CD4-positive, CD25-positive, alpha-beta regulatory T cell (primary cell): ENCODE measurements around the gene MICAL2. TPM values are rescaled to one million over a fixed set of nuclear protein-coding genes. Genes with fewer than 3 reads are reported as not detected.

Experiments used
- ATAC-seq, 2 donors: fragments of 150-1000 bp; cut with Tn5 transposase; one replicate each; pipeline ENCODE4 v1.10.0; 2021; ENCODE audit warnings: low read depth in 2 of 2, moderate number of reproducible peaks in 2 of 2, moderate library complexity in 1 of 2
- DNase-seq, 3 donors: peaks; one replicate each; pipeline versions ENCODE4 v3.0.0 to v3.0.0-alpha.2; 2012 to 2022; ENCODE audit warnings: mixed read lengths in 1 of 3
- H3K27ac ChIP-seq: one replicate; pipeline ENCODE4 v1.7.0; 2013; ENCODE audit warnings: mild to moderate bottlenecking, low read length; ENCODE audit not compliant: insufficient read depth, poor library complexity, severe bottlenecking
- H3K27me3 ChIP-seq: one replicate; pipeline ENCODE4 v1.7.0; 2013; ENCODE audit warnings: low read length; ENCODE audit not compliant: control insufficient read depth, insufficient read depth
- H3K36me3 ChIP-seq: one replicate; pipeline ENCODE4 v1.7.0; 2013; ENCODE audit warnings: mild to moderate bottlenecking, low read length, moderate library complexity; ENCODE audit not compliant: control insufficient read depth, insufficient read depth
- H3K4me1 ChIP-seq: 2 replicates; pipeline ENCODE4 v1.7.0; 2013; ENCODE audit warnings: mild to moderate bottlenecking, low read length; ENCODE audit not compliant: insufficient read depth, control insufficient read depth, poor library complexity, severe bottlenecking
- H3K4me3 ChIP-seq: one replicate; pipeline ENCODE4 v1.7.0; 2013; ENCODE audit warnings: low read depth, mild to moderate bottlenecking, low read length, moderate library complexity
- H3K9me3 ChIP-seq, 2 experiments: 1 replicate in 1 of 2; 2 replicates in 1 of 2; pipeline ENCODE4 v1.7.0; 2013; ENCODE audit warnings: low read length in 2 of 2, mild to moderate bottlenecking in 1 of 2, moderate library complexity in 1 of 2; ENCODE audit not compliant: control insufficient read depth in 2 of 2
- H3K27ac Mint-ChIP-seq, 3 donors: one replicate each; pipeline ENCODE4 v1.8.0; 2020 to 2022; ENCODE audit warnings: mild to moderate bottlenecking in 3 of 3, mixed read lengths in 3 of 3, moderate library complexity in 2 of 3
- H3K27me3 Mint-ChIP-seq: one replicate; pipeline ENCODE4 v1.8.0; 2022; ENCODE audit warnings: mild to moderate bottlenecking, mixed read lengths
- H3K36me3 Mint-ChIP-seq: one replicate; pipeline ENCODE4 v1.8.0; 2020; ENCODE audit warnings: mixed read lengths
- H3K4me1 Mint-ChIP-seq, 4 donors: one replicate each; pipeline ENCODE4 v1.8.0; 2020 to 2022; ENCODE audit warnings: mixed read lengths in 4 of 4, mild to moderate bottlenecking in 1 of 4
- H3K4me3 Mint-ChIP-seq, 4 donors: one replicate each; pipeline ENCODE4 v1.8.0; 2020 to 2022; ENCODE audit warnings: mild to moderate bottlenecking in 4 of 4, mixed read lengths in 4 of 4, moderate library complexity in 3 of 4
- H3K9me3 Mint-ChIP-seq, 7 donors: one replicate each; pipeline ENCODE4 v1.8.0; 2020 to 2022; ENCODE audit warnings: mixed read lengths in 7 of 7, mild to moderate bottlenecking in 3 of 7, moderate library complexity in 2 of 7
- polyA plus RNA-seq, 4 donors: library from polyadenylated mRNA; unstranded; fragments of 300-500 nt; fragmentation: Illumina TruSeq; gene quantifications; one replicate each; pipeline ENCODE4 v1.2.3, GENCODE V29; 2021
- total RNA-seq: library from RNA; stranded (reverse); gene quantifications from one replicate; pipeline ENCODE4 v1.2.3, GENCODE V29; 2022

The MICAL2 gene
- total and polyA plus RNA-seq, 5 donors from 2014 or later: 15.9 to 67.5 (median 24.4) TPM

DNA sequence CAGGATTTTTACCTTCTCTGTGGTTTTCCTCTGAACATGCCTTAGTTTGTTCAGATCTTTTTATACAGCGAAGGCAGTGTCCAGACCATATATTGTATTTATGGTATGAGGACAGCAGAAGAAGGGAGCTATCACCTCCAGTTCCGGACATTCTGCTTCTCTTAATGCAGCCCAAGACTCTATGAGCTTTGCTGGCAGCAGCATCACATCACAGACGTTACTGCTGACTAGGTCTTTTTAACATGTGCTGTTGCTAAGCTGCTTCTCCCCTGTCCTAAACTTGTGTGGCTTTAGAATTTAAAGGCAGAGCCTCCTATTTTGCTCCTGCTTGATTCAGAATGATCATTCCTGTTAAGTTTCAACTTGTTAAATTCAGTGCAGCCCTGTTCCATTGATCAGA, 13.4 kb downstream of the MICAL2 start:
- no peak for ATAC-seq
- no peaks in the 10 kb centered on the region for H3K27me3 ChIP-seq
- no peak overlapping the region for H3K27ac ChIP-seq
- H3K4me3 ChIP-seq: no peak overlapping the region
- Mint-ChIP-seq H3K27me3 (peaks cover 4% of the 10 kb centered on the region), H3K4me3 (no peak overlapping the region), H3K9me3 (no peaks in the 10 kb centered on the region), H3K27ac (no peak overlapping the region), H3K36me3 (no peaks in the 10 kb centered on the region), H3K4me1 (peaks cover 7 to 17% (median 12%) of the 10 kb centered on the region in 4 donors)
- no peaks in the 10 kb centered on the region for H3K9me3 ChIP-seq
- no peaks in the 10 kb centered on the region for H3K36me3 ChIP-seq
- no peak for DNase-seq
- H3K4me1 ChIP-seq: no peaks in the 10 kb centered on the region

DNA sequence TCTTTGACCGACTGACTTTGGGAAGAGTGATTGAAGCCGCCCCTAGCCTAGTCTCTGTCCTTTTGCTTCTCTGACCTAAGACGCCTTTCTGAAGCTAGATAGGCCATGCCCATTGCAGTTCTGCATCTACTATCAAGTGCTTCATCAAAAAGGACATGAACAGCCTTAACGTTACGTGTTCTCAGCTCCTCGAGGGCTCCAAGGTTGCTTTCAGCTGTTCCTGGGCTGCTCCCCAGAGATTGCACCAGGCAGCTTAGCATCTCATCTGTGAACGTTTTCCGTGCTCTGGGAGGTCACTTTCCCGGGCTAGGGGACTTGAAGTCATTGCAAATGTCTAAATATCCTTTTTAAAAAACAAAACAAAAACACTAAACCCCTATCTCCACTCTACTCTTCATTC, 13.9 kb downstream of the MICAL2 start:
- peaks cover 7 to 17% (median 11%) of the 10 kb centered on the region in 4 donors for H3K4me1 Mint-ChIP-seq

DNA sequence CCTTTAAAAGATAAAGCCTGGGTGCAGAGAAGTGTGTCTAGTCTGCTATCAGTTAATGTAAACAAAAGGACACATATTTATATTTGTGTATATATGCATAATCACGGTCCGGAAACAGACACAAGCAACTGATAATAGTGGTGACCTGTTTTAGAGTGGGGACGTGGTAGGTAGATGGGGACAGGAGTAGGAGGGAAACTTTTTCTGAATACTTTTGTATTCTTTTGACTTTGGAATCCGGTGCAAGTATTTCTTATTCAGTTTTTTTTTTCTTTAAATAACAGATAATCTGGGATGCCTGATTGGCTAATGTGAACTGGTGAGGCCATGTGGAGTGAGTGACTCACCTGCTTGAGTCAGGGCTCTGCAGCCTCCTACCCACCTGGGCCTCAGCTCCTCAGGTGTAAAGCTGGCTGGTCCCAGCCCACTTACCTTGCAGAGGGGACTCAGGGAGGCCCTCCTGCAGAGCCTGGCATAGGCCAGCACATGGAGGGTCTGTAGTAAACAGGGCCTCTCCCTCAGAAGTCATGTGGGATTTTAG, 15.3 kb downstream of the MICAL2 start:
- Mint-ChIP-seq H3K27me3 (no peaks in the 10 kb centered on the region), H3K9me3 (no peaks in the 10 kb centered on the region), H3K4me3 (no peak overlapping the region), H3K36me3 (no peaks in the 10 kb centered on the region), H3K27ac (no peak overlapping the region), H3K4me1 (peaks cover 7 to 17% (median 12%) of the 10 kb centered on the region in 4 donors)
- ATAC-seq (no peak), DNase-seq (no peak)
- Histone ChIP-seq H3K27me3 (no peaks in the 10 kb centered on the region), H3K36me3 (no peaks in the 10 kb centered on the region), H3K9me3 (no peaks in the 10 kb centered on the region), H3K4me3 (no peak overlapping the region), H3K27ac (no peak overlapping the region), H3K4me1 (no peaks in the 10 kb centered on the region)

More for the DNA sequence above, 13.9 kb downstream of the MICAL2 start:
- DNase-seq: no peak
- Histone ChIP-seq H3K27me3 (no peaks in the 10 kb centered on the region), H3K4me1 (no peaks in the 10 kb centered on the region), H3K9me3 (no peaks in the 10 kb centered on the region), H3K4me3 (no peak overlapping the region), H3K27ac (no peak overlapping the region), H3K36me3 (no peaks in the 10 kb centered on the region)
- Mint-ChIP-seq H3K27me3 (peaks cover 4% of the 10 kb centered on the region), H3K4me3 (no peak overlapping the region), H3K9me3 (no peaks in the 10 kb centered on the region), H3K27ac (peak overlapping the region in 1 of 3 donors; percentile 34), H3K36me3 (no peaks in the 10 kb centered on the region)
- ATAC-seq: no peak

DNA sequence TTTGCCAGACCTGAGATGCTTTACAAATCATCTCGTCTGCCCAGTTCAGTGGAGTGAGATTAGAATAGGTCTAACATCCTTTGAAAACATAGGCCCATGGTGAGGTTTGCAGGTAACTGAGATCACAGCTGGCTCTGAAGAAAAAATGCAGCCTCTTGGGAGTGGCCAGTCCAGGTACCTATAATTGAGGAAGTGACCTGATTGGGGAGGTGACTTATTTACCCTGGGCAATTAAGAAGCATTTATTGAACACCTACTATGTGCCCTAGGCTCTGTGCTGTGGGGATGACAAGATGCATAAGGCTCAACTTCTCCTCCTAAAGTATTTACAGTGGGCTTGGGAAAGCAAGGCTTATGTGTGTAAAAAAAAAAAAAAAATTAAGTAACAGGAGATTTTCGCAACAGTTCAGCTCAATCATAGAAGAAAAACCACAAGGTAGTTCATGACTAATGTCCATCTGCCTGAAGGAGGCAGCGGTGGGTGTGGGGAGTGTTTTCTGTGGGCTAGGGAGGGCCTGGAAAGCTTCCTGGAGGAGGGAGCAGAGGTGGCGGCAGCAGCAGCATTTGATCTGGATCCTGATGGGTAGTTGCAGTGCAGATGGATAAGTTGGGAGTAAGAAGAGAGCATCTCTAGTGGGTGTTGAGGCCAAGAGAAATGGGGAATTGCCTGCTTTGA, 16.1 kb downstream of the MICAL2 start:
- H3K4me1 ChIP-seq: no peaks in the 10 kb centered on the region
- Mint-ChIP-seq H3K4me1 (peaks cover 7 to 13% (median 10%) of the 10 kb centered on the region in 4 donors), H3K9me3 (no peaks in the 10 kb centered on the region), H3K27me3 (no peaks in the 10 kb centered on the region), H3K27ac (peak overlapping the region in 1 of 3 donors; percentile 8), H3K36me3 (no peaks in the 10 kb centered on the region), H3K4me3 (no peak overlapping the region)
- H3K27me3 ChIP-seq: no peaks in the 10 kb centered on the region
- ATAC-seq: no peak
- no peak for DNase-seq
- H3K9me3 ChIP-seq: no peaks in the 10 kb centered on the region
- no peak overlapping the region for H3K4me3 ChIP-seq
- no peak overlapping the region for H3K27ac ChIP-seq
- no peaks in the 10 kb centered on the region for H3K36me3 ChIP-seq

DNA sequence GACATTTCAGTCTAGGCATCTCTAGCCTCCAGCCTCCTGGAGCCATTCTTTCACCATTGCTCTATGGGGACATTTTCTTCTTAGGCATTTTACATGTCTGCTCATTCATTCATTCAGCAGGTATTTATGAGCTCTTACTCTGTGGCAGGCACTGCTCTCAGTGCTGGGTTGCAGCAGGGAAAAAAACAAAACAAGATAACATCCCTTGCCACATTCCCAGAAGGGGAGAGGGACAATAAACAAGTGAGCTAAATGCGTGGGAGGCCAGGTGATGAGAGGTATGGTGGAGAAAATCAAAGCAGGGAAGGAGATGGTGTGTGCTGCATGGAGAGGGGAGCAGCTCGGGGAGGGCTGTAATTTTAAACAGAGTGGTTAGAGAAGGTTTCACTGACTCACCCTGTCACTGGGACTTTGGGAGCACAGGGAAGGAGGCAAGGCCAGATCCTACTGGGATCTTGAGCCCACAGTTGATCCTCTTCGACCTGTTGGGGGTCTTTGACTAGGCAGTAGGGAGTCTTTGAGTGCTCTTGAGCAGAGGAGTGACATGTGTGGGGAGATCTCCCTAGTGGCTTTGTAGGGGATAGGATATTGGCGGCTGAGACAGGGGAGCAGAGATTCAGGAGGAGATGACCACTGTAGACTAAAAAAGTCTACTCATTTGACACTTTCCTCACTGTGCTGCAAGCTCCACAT, 17.0 kb downstream of the MICAL2 start:
- Histone ChIP-seq H3K4me1 (no peaks in the 10 kb centered on the region), H3K27me3 (no peaks in the 10 kb centered on the region), H3K36me3 (no peaks in the 10 kb centered on the region), H3K9me3 (no peaks in the 10 kb centered on the region), H3K4me3 (no peak overlapping the region), H3K27ac (no peak overlapping the region)
- Mint-ChIP-seq H3K36me3 (no peaks in the 10 kb centered on the region), H3K9me3 (no peaks in the 10 kb centered on the region), H3K27ac (peak overlapping the region in 1 of 3 donors; percentile 8), H3K4me3 (no peak overlapping the region), H3K4me1 (peaks cover 7 to 12% (median 10%) of the 10 kb centered on the region in 4 donors), H3K27me3 (no peaks in the 10 kb centered on the region)
- no peak for DNase-seq
- ATAC-seq: no peak

DNA sequence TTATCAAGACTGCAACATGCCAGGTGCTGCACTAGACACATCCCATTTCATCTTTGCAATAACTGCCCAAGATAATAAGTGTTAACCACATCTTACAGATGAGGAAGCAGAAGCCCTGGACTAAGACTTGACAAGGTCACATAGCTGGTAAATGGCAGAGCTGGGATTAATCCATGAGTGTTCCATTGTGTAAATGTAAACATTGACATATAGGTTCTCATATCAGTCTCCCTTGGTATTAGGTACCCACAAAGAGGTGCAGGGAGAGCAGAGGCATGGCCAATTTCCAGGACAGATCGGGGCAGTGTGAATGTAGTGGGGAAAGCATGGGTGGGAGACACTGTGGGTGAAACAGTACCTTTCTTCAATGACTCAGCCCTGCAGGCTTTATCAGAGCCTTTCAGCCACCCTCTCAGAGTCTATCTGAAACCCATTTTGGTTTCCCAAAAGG, 17.9 kb downstream of the MICAL2 start:
- Mint-ChIP-seq H3K9me3 (no peaks in the 10 kb centered on the region), H3K4me1 (peaks cover 9 to 14% (median 10%) of the 10 kb centered on the region in 4 donors), H3K4me3 (no peak overlapping the region), H3K27me3 (no peaks in the 10 kb centered on the region), H3K36me3 (no peaks in the 10 kb centered on the region), H3K27ac (no peak overlapping the region)
- ATAC-seq (no peak), DNase-seq (no peak)
- no peaks in the 10 kb centered on the region for H3K4me1 ChIP-seq
- no peaks in the 10 kb centered on the region for H3K9me3 ChIP-seq
- H3K27ac ChIP-seq: no peak overlapping the region
- no peaks in the 10 kb centered on the region for H3K27me3 ChIP-seq
- H3K36me3 ChIP-seq: no peaks in the 10 kb centered on the region
- no peak overlapping the region for H3K4me3 ChIP-seq

DNA sequence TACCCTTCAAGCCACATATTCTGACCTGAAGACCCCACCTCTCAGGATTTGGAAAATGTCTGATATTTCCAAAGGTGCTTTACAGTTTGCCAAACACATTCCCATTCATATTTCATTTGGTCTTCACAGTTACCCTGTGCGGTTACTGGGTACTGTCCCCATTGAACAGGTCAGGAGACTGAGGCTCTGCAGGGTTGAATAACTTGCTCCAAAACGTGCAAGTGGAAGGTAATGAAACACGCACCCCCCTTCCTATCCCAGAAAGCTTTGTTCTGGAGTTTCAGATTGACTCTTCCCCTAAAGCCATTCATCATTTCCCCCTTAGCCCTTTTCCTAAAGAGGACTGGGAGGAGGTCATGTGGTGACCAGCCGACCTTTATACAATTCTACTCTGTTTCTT, 18.8 kb downstream of the MICAL2 start:
- ATAC-seq: no peak
- Mint-ChIP-seq H3K4me3 (no peak overlapping the region), H3K9me3 (no peaks in the 10 kb centered on the region)

More for the DNA sequence above, 18.8 kb downstream of the MICAL2 start:
- no peaks in the 10 kb centered on the region for H3K9me3 ChIP-seq
- no peaks in the 10 kb centered on the region for H3K27me3 ChIP-seq
- no peaks in the 10 kb centered on the region for H3K27me3 Mint-ChIP-seq
- no peaks in the 10 kb centered on the region for H3K36me3 ChIP-seq
- H3K4me1 Mint-ChIP-seq: peaks cover 13 to 23% (median 16%) of the 10 kb centered on the region in 4 donors
- no peak for DNase-seq
- no peaks in the 10 kb centered on the region for H3K36me3 Mint-ChIP-seq
- H3K27ac Mint-ChIP-seq: no peak overlapping the region
- no peak overlapping the region for H3K27ac ChIP-seq
- peaks cover 6% of the 10 kb centered on the region for H3K4me1 ChIP-seq
- H3K4me3 ChIP-seq: no peak overlapping the region
